Karpas-422 (cell line): ENCODE results near the gene SCN7A. TPM values are rescaled to one million over a fixed set of nuclear protein-coding genes. Genes with fewer than 3 reads are reported as not detected.

Experiments
- DNase-seq: peaks from one replicate; pipeline ENCODE4 v3.0.0-alpha.2; 2015
- H2AFZ ChIP-seq: fragments of 200-600 bp; sonication (generic); 2 replicates; pipeline ENCODE4 v1.6.1; 2014; ENCODE audit warnings: antibody characterized with exemption, low read length, mixed read lengths
- H3K27ac ChIP-seq: fragments of 200-600 bp; sonication (generic); 2 replicates; pipeline ENCODE4 v1.5.1; 2014; ENCODE audit warnings: mild to moderate bottlenecking, low read length, moderate library complexity
- H3K27me3 ChIP-seq: fragments of 200-600 bp; sonication (generic); 2 replicates; pipeline ENCODE4 v1.6.1; 2014; ENCODE audit warnings: low read length, mixed read lengths
- H3K36me3 ChIP-seq: fragments of 200-600 bp; sonication (generic); 2 replicates; pipeline ENCODE4 v1.6.1; 2014; ENCODE audit warnings: low read length, mixed read lengths; ENCODE audit not compliant: insufficient read depth
- H3K4me1 ChIP-seq: fragments of 200-600 bp; sonication (generic); 2 replicates; pipeline ENCODE4 v1.6.1; 2014; ENCODE audit warnings: mild to moderate bottlenecking, low read length, mixed read lengths
- H3K4me2 ChIP-seq: fragments of 200-600 bp; sonication (generic); 2 replicates; pipeline ENCODE4 v1.6.1; 2014; ENCODE audit warnings: low read length, low read depth, mild to moderate bottlenecking; ENCODE audit not compliant: poor library complexity, severe bottlenecking
- H3K4me3 ChIP-seq: fragments of 200-600 bp; sonication (generic); 2 replicates; pipeline ENCODE4 v1.5.1; 2014; ENCODE audit warnings: mild to moderate bottlenecking, antibody characterized with exemption, low read length, mixed read lengths
- H3K79me2 ChIP-seq: fragments of 200-600 bp; sonication (generic); 2 replicates; pipeline ENCODE4 v1.6.1; 2014; ENCODE audit warnings: mild to moderate bottlenecking, low read length, mixed read lengths
- H3K9ac ChIP-seq: fragments of 200-600 bp; sonication (generic); 2 replicates; pipeline ENCODE4 v1.6.0; 2014; ENCODE audit warnings: low read length
- H3K9me2 ChIP-seq: fragments of 200-600 bp; sonication (generic), shearing (Covaris generic); replicated peaks from 2 replicates; pipeline ENCODE4 v1.6.0; 2014; ENCODE audit warnings: mild to moderate bottlenecking, low read length, moderate library complexity; ENCODE audit not compliant: insufficient read depth
- H3K9me3 ChIP-seq: fragments of 300-700, 200-600 bp; sonication (generic); 2 replicates; pipeline ENCODE4 v1.6.1; 2014; ENCODE audit warnings: low read length, mixed read lengths
- H4K20me1 ChIP-seq: fragments of 200-600 bp; sonication (generic); 2 replicates; pipeline ENCODE4 v1.6.1; 2014; ENCODE audit warnings: mild to moderate bottlenecking, antibody characterized with exemption, low read length, low read depth; ENCODE audit not compliant: insufficient read depth
- total RNA-seq: library from RNA; depleted of rRNA; stranded (reverse); fragments of >200 nt; shearing (Covaris generic); gene quantifications from 2 replicates; pipeline ENCODE4 v1.2.3, GENCODE V29; 2014; ENCODE audit warnings: low replicate concordance

The SCN7A gene
- total RNA-seq, 1 experiment from 2014 or later = not detected

GRCh38 chr2:166516712-166517303 is 22.8 kb upstream of the SCN7A start:
- Histone ChIP-seq H4K20me1 (no peaks in the 10 kb centered on the region), H3K36me3 (no peaks in the 10 kb centered on the region), H3K79me2 (no peaks in the 10 kb centered on the region), H3K9ac (no peak overlapping the region), H3K27me3 (no peaks in the 10 kb centered on the region), H3K9me3 (no peaks in the 10 kb centered on the region), H3K4me3 (no peak overlapping the region), H2AFZ (no peak overlapping the region), H3K4me1 (no peaks in the 10 kb centered on the region), H3K9me2 (no peaks in the 10 kb centered on the region), H3K27ac (no peak overlapping the region), H3K4me2 (no peak overlapping the region)
- DNase-seq = peak; percentile 62

DNA sequence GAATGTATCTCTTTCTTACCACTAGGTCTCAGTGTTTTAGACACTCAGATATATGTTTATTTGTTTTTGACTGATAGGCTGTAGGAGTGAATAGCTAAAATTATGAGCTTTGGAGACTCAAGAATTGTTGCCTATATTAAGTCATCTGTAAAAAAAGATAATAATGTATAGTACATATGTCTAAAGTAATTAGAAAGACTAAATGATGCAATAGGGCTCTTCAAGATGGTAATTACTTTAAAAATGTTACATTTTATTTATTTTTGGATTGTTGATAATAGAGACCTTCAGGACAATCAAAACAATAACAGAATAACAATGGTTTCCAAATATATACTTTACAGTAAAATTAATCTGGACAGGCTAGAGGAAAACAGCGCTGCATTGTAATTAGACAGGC is 19.9 kb upstream of the SCN7A start:
- H3K79me2 ChIP-seq = no peaks in the 10 kb centered on the region
- H3K27me3 ChIP-seq = no peaks in the 10 kb centered on the region
- no peak overlapping the region for H3K27ac ChIP-seq
- no peak overlapping the region for H3K4me2 ChIP-seq
- no peaks in the 10 kb centered on the region for H3K9me3 ChIP-seq
- H3K9me2 ChIP-seq = no peaks in the 10 kb centered on the region
- no peak overlapping the region for H2AFZ ChIP-seq
- no peak overlapping the region for H3K9ac ChIP-seq
- no peaks in the 10 kb centered on the region for H3K4me1 ChIP-seq
- H4K20me1 ChIP-seq = no peaks in the 10 kb centered on the region
- DNase-seq = no peak
- no peak overlapping the region for H3K4me3 ChIP-seq
- no peaks in the 10 kb centered on the region for H3K36me3 ChIP-seq

GRCh38 chr2:166499281-166499680 is 5.2 kb upstream of the SCN7A start:
- Histone ChIP-seq H3K27ac (no peak overlapping the region), H3K4me3 (no peak overlapping the region), H3K9me2 (no peaks in the 10 kb centered on the region; the same call in 1 of the 2 replicates), H3K36me3 (no peaks in the 10 kb centered on the region), H3K9ac (no peak overlapping the region), H2AFZ (no peak overlapping the region), H3K4me2 (no peak overlapping the region), H3K79me2 (no peaks in the 10 kb centered on the region), H3K27me3 (no peaks in the 10 kb centered on the region; the same call in 1 of the 2 replicates), H4K20me1 (no peaks in the 10 kb centered on the region), H3K4me1 (no peaks in the 10 kb centered on the region), H3K9me3 (no peaks in the 10 kb centered on the region)
- no peak for DNase-seq

DNA sequence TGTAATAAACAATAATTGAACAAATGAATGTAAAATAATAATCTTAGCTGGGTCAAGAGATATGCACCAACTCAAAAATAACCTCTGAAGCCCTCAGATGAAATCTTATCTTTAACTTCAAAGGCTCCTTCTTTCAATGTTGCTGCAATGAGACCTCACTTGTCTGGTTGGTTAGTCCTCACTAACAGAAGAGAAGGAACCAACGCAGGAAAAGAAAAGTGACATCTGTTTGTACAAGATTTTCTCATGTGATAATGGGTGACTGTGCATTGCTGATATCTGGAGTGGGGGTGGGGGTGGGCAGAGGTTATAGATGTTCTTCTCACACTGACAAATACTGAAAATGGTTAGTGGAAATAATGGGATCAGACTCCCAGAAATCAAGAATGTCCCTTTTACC is 2.6 kb downstream of the SCN7A start:
- Histone ChIP-seq H3K4me3 (no peak overlapping the region), H3K4me2 (no peak overlapping the region), H4K20me1 (no peaks in the 10 kb centered on the region), H3K9ac (no peak overlapping the region), H2AFZ (no peak overlapping the region), H3K9me3 (no peaks in the 10 kb centered on the region), H3K4me1 (no peaks in the 10 kb centered on the region), H3K27ac (no peak overlapping the region), H3K36me3 (no peaks in the 10 kb centered on the region), H3K27me3 (no peaks in the 10 kb centered on the region; the same call in 1 of the 2 replicates), H3K79me2 (no peaks in the 10 kb centered on the region), H3K9me2 (no peaks in the 10 kb centered on the region)
- no peak for DNase-seq

- Histone ChIP-seq H3K27me3 (no peaks in the 10 kb centered on the region), H3K27ac (no peak overlapping the region), H3K4me3 (no peak overlapping the region), H3K9me3 (no peaks in the 10 kb centered on the region), H3K4me1 (no peaks in the 10 kb centered on the region), H3K4me2 (no peak overlapping the region), H2AFZ (no peak overlapping the region), H3K36me3 (no peaks in the 10 kb centered on the region), H3K9ac (no peak overlapping the region), H3K79me2 (no peaks in the 10 kb centered on the region), H3K9me2 (no peaks in the 10 kb centered on the region), H4K20me1 (no peaks in the 10 kb centered on the region)
- no peak for DNase-seq
Measured at GRCh38 chr2:166487171-166487570, 6.9 kb downstream of the SCN7A start.

DNA sequence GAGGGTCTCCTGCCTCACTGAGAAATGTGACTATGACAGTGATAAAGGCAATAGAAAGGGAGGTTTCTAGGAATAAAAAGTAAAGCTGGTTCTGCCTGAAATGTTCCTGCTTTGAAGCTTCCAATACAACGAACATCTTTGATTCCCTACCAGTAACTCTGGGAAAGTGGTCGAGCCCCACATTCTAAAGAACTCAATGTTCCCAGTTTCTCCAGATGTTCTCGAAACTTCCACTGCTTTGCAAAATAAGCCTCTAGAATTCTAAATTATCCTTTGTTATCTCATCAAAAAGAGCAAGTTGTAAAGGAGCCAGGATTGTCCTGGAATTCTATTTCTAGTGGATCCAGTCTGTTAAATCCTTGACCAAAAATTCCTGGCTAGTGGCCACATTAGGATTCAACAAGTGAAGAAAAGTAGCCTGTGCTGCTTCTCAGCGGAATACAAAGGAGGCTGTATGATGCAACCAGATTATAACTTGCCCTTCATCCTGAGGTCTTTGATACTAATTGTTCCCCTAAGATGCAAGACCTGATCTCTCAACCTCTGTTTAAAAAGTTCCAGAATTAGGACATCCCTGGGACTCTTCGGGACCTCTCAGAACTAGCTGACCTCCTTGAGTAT is 8.4 kb downstream of the SCN7A start:
- Histone ChIP-seq H3K79me2 (no peaks in the 10 kb centered on the region), H4K20me1 (no peaks in the 10 kb centered on the region), H3K9me2 (no peaks in the 10 kb centered on the region), H2AFZ (no peak overlapping the region), H3K9ac (no peak overlapping the region), H3K27me3 (0 out of 2 replicates have a peak, but pooled peaks cover 2% of the 10 kb centered on the region), H3K4me3 (no peak overlapping the region), H3K4me2 (no peak overlapping the region), H3K27ac (no peak overlapping the region), H3K4me1 (no peaks in the 10 kb centered on the region), H3K36me3 (no peaks in the 10 kb centered on the region), H3K9me3 (no peaks in the 10 kb centered on the region)
- DNase-seq = no peak

DNA sequence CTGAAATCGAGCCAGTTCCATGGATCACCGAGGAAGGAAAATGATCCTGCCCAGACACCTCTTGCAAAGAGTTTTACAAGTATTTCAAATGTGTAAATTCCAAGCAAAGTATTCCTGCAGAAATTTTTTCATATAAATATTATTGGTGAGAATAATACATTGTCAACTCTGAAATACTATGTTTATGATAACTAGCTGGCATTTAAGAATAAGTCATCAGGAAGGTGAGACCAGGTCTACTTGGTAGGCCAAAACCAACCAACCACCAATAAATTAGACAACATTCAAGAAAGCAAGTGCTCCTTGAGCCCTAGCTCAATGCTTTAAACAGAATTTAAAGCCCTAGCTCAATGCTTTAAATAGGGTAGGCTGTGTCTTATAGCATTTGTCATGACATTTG is 21.7 kb downstream of the SCN7A start:
- no peak for DNase-seq
- no peaks in the 10 kb centered on the region for H3K27me3 ChIP-seq
- no peak overlapping the region for H3K9ac ChIP-seq
- no peak overlapping the region for H3K4me2 ChIP-seq
- H3K27ac ChIP-seq = no peak overlapping the region
- H3K36me3 ChIP-seq = no peaks in the 10 kb centered on the region
- H4K20me1 ChIP-seq = no peaks in the 10 kb centered on the region
- H3K9me2 ChIP-seq = no peaks in the 10 kb centered on the region
- no peaks in the 10 kb centered on the region for H3K9me3 ChIP-seq
- H3K4me3 ChIP-seq = no peak overlapping the region
- H3K79me2 ChIP-seq = no peaks in the 10 kb centered on the region
- no peak overlapping the region for H2AFZ ChIP-seq
- H3K4me1 ChIP-seq = no peaks in the 10 kb centered on the region

DNA sequence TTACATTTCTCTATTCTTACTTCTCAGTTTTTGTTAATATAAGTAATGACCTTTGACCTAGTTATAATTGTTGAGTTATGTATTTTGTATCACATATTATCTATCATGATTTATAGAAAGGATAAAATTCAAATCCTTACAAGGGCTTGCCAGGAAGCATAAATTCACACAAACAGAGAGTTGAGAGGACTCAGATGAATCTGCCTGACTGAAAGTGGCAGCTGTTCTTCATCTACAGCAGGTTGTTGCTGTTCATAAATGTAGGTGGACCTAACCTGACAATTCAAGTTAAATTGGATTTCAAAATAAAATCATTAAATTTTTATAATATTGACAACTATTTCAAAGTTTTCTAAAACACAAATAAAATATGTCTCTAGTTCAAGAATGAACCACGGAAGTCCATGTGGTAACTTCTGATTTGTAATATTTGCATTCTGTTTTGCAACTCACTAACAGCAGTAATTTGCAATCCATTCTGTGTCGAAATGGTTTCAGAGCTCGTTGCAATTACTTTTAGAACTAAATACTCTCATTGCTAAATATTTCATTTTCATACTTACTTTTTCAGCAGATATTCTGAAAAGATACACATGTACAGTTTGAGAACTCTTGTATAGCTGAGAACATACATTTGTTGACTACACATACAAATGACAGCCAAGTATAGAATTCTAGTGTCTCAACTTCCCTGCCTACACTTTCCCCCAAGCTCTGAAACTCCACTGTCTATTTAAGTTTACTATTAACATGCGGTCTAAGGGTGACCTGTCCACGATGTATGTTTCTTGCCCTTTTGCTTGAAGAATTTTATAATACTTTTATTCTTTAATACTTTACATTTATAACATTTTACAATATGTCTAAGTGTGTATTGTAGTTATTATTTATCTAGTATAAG is 25.7 kb downstream of the SCN7A start:
- no peak overlapping the region for H3K4me3 ChIP-seq
- no peaks in the 10 kb centered on the region for H3K9me3 ChIP-seq
- no peak overlapping the region for H2AFZ ChIP-seq
- no peaks in the 10 kb centered on the region for H3K27me3 ChIP-seq
- H4K20me1 ChIP-seq = no peaks in the 10 kb centered on the region
- no peaks in the 10 kb centered on the region for H3K36me3 ChIP-seq
- H3K4me2 ChIP-seq = no peak overlapping the region
- no peaks in the 10 kb centered on the region for H3K79me2 ChIP-seq
- H3K9me2 ChIP-seq = no peaks in the 10 kb centered on the region
- no peaks in the 10 kb centered on the region for H3K4me1 ChIP-seq
- no peak overlapping the region for H3K27ac ChIP-seq
- no peak overlapping the region for H3K9ac ChIP-seq
- DNase-seq = no peak
